A673 (cell line): Measurements from ENCODE around the gene EXTL1. TPM values are rescaled to one million over a fixed set of nuclear protein-coding genes. Genes with fewer than 3 reads are reported as not detected.

ENCODE experiments used
- BruUV-seq: library from RNA; stranded (reverse); fragments of 400-500 nt; replicated peaks from 2 replicates; lab custom pipeline; 2021; lab: Mats Ljungman, UMichigan
- CTCF ChIA-PET: fragments of 300-600 bp; sonication (Branson Sonifier 250); formaldehyde crosslinking; loops from one replicate; lab custom pipeline; 2022; ENCODE audit warnings: antibody characterized with exemption; lab: Charles Lee
- POLR2A ChIA-PET: fragments of 300-600 bp; sonication (Branson Sonifier 250); formaldehyde crosslinking; loops from one replicate; lab custom pipeline; 2022; ENCODE audit warnings: antibody characterized with exemption; ENCODE audit not compliant: low non-redundant PET; lab: Charles Lee
- DNase-seq: peaks from one replicate; pipeline ENCODE4 v3.0.0-alpha.2; 2015; ENCODE audit warnings: low spot score
- H3K27ac ChIP-seq: fragments of 200-600 bp; sonication (generic); 2 replicates; pipeline ENCODE4 v1.5.1; 2016; ENCODE audit warnings: mixed run types, low read depth, mild to moderate bottlenecking, mixed read lengths, antibody characterized with exemption, low read length; ENCODE audit not compliant: poor library complexity, severe bottlenecking
- H3K27me3 ChIP-seq: fragments of 200-600 bp; sonication (generic); replicated peaks from 2 replicates; pipeline ENCODE4 v1.6.1; 2017; ENCODE audit warnings: mixed run types, low read depth, mild to moderate bottlenecking, mixed read lengths, antibody characterized with exemption, low read length; ENCODE audit not compliant: insufficient read depth, poor library complexity
- H3K36me3 ChIP-seq: fragments of 200-600 bp; sonication (generic); 2 replicates; pipeline ENCODE4 v1.6.1; 2016; ENCODE audit warnings: mixed run types, mild to moderate bottlenecking, mixed read lengths, antibody characterized with exemption, low read length; ENCODE audit not compliant: insufficient read depth, poor library complexity, severe bottlenecking
- H3K4me1 ChIP-seq: fragments of 200-600 bp; sonication (generic); 2 replicates; pipeline ENCODE4 v1.6.1; 2017; ENCODE audit warnings: mixed run types, mild to moderate bottlenecking, mixed read lengths, antibody characterized with exemption, low read length; ENCODE audit not compliant: insufficient read depth, poor library complexity, severe bottlenecking
- H3K4me3 ChIP-seq: fragments of 200-600 bp; sonication (generic); 2 replicates; pipeline ENCODE4 v1.5.1; 2016; ENCODE audit warnings: low read depth, mixed run types, mild to moderate bottlenecking, mixed read lengths, low read length; ENCODE audit not compliant: poor library complexity, severe bottlenecking
- H3K9me3 ChIP-seq: fragments of 200-600 bp; sonication (generic); 2 replicates; pipeline ENCODE4 v1.6.1; 2016; ENCODE audit warnings: mixed run types, low read depth, mild to moderate bottlenecking, mixed read lengths, antibody characterized with exemption, low read length; ENCODE audit not compliant: poor library complexity, severe bottlenecking
- CTCF ChIP-seq: fragments of 300-800, 200-600 bp; sonication (generic); conservative IDR thresholded peaks from 2 replicates; pipeline ENCODE4 v1.5.1; 2017; ENCODE audit warnings: low read depth, mild to moderate bottlenecking, antibody characterized with exemption, low read length, moderate library complexity, mixed read lengths
- EZH2 ChIP-seq: fragments of 200-600 bp; sonication (generic); IDR thresholded peaks from 2 replicates; pipeline ENCODE4 v1.6.1; 2017; ENCODE audit warnings: borderline replicate concordance, low read depth, mild to moderate bottlenecking, mixed read lengths, antibody characterized with exemption, low read length; ENCODE audit not compliant: poor library complexity, severe bottlenecking
- intact Hi-C: fragments of 100-400 bp; cut with micrococcal nuclease; formaldehyde crosslinking; loops from one replicate; pipeline ENCODE4 v1.10.0; 2022; ENCODE audit not compliant: unreplicated experiment
- total RNA-seq: library from RNA; stranded (reverse); gene quantifications from 2 replicates; pipeline ENCODE4 v1.2.3, GENCODE V29; 2021

EXTL1 gene
- total RNA-seq, 1 experiment from 2014 or later, result not detected

- no peak for DNase-seq
- TF ChIP-seq EZH2 (no peak), CTCF (no peak)
- no peaks in the 10 kb centered on the region for H3K36me3 ChIP-seq
- no peaks in the 10 kb centered on the region for H3K4me1 ChIP-seq
- intact Hi-C loops, result no loop called here
- no TSS peak for BruUV-seq
- POLR2A ChIA-PET, result no interaction called here
- CTCF ChIA-PET, result no interaction called here
- H3K27me3 ChIP-seq, result peaks cover 7% of the 10 kb centered on the region
- no peaks in the 10 kb centered on the region for H3K9me3 ChIP-seq
- no peak overlapping the region for H3K4me3 ChIP-seq
- no peak overlapping the region for H3K27ac ChIP-seq
These were observed 57.6 kb downstream of the EXTL1 start for GRCh38 chr1:26079178-26079563.

- POLR2A ChIA-PET, result no interaction called here
These were observed 58.6 kb downstream of the EXTL1 start for GRCh38 chr1:26079960-26080814.

GRCh38 chr1:26081267-26082019, 59.9 kb downstream of the EXTL1 start:
- Histone ChIP-seq H3K9me3 (no peaks in the 10 kb centered on the region), H3K4me1 (no peaks in the 10 kb centered on the region), H3K27me3 (peaks cover 9% of the 10 kb centered on the region), H3K36me3 (no peaks in the 10 kb centered on the region), H3K27ac (no peak overlapping the region), H3K4me3 (no peak overlapping the region)
- intact Hi-C loops, result no loop called here
- DNase-seq, result no peak
- ChIA-PET CTCF (interaction anchor here (0.5 kb wide), 1 partner anchor 22 kb away, joined by 6 read pairs; no protein-coding TSS in a partner anchor), POLR2A (no interaction called here)
- TF ChIP-seq CTCF (no peak), EZH2 (no peak)
- no TSS peak for BruUV-seq

More at GRCh38 chr1:26079960-26080814, 58.6 kb downstream of the EXTL1 start:
- CTCF ChIA-PET, result no interaction called here
- H3K4me3 ChIP-seq, result no peak overlapping the region
- no TSS peak for BruUV-seq
- DNase-seq, result no peak
- no peaks in the 10 kb centered on the region for H3K36me3 ChIP-seq
- no peak overlapping the region for H3K27ac ChIP-seq
- TF ChIP-seq CTCF (no peak), EZH2 (no peak)
- H3K4me1 ChIP-seq, result no peaks in the 10 kb centered on the region
- no peaks in the 10 kb centered on the region for H3K9me3 ChIP-seq
- peaks cover 9% of the 10 kb centered on the region for H3K27me3 ChIP-seq
- intact Hi-C loops, result no loop called here
